Liver (tissue), 9 donors: Measurements from ENCODE around the gene HDLBP. TPM values are rescaled to one million over a fixed set of nuclear protein-coding genes. Genes with fewer than 3 reads are reported as not detected.

ENCODE experiments used
- DNase-seq: peaks from one replicate; pipeline ENCODE4 v3.0.0-alpha.2; 2017; ENCODE audit warnings: low spot score
- H3K27ac ChIP-seq, 2 donors: one replicate each; pipeline ENCODE4 v1.7.0; 2013; ENCODE audit warnings: inconsistent platforms in 2 of 2, low read length in 2 of 2, control low read depth in 1 of 2, low read depth in 1 of 2, mild to moderate bottlenecking in 1 of 2
- H3K27me3 ChIP-seq, 4 donors: one replicate each; pipeline versions ENCODE4 v1.6.1 to v1.7.0; 2013; ENCODE audit warnings: low read length in 3 of 4, inconsistent platforms in 1 of 4, mild to moderate bottlenecking in 1 of 4, moderate library complexity in 1 of 4; ENCODE audit not compliant: control insufficient read depth in 4 of 4, insufficient read depth in 4 of 4
- H3K36me3 ChIP-seq, 4 donors: one replicate each; pipeline versions ENCODE4 v1.6.1 to v1.7.0; 2013; ENCODE audit warnings: low read length in 3 of 4, mild to moderate bottlenecking in 3 of 4, low read depth in 1 of 4, moderate library complexity in 1 of 4; ENCODE audit not compliant: control insufficient read depth in 4 of 4, insufficient read depth in 3 of 4
- H3K4me1 ChIP-seq, 4 donors: one replicate each; pipeline versions ENCODE4 v1.6.1 to v1.7.0; 2013; ENCODE audit warnings: low read length in 3 of 4, mild to moderate bottlenecking in 3 of 4, moderate library complexity in 1 of 4; ENCODE audit not compliant: control insufficient read depth in 4 of 4, insufficient read depth in 4 of 4
- H3K4me3 ChIP-seq, 3 donors: one replicate each; pipeline versions ENCODE4 v1.6.1 to v1.7.0; 2013; ENCODE audit warnings: low read length in 3 of 3, control low read depth in 1 of 3, low read depth in 1 of 3, mild to moderate bottlenecking in 1 of 3
- H3K9ac ChIP-seq, 2 donors: one replicate each; pipeline ENCODE4 v1.7.0; 2013; ENCODE audit warnings: low read length in 2 of 2, mild to moderate bottlenecking in 2 of 2, moderate library complexity in 2 of 2, control low read depth in 1 of 2, low read depth in 1 of 2
- H3K9me3 ChIP-seq, 4 donors: one replicate each; pipeline versions ENCODE4 v1.6.1 to v1.7.0; 2013; ENCODE audit warnings: low read length in 3 of 4; ENCODE audit not compliant: control insufficient read depth in 4 of 4
- ATF3 ChIP-seq: IDR thresholded peaks from 2 replicates; pipeline ENCODE4 v1.6.1; 2016; ENCODE audit warnings: antibody characterized with exemption
- CTCF ChIP-seq: fragments of 150-350 bp; IDR thresholded peaks from 2 replicates; pipeline ENCODE4 v1.5.1; 2017; ENCODE audit warnings: improper control_type of control experiment, low read depth, low read length; ENCODE audit not compliant: missing input control
- EGR1 ChIP-seq, 2 donors: IDR thresholded peaks; 2 replicates each; pipeline ENCODE4 v1.6.1; 2016 to 2018; ENCODE audit warnings: antibody characterized with exemption in 2 of 2, low read depth in 2 of 2
- FOXA1 ChIP-seq: IDR thresholded peaks from 2 replicates; pipeline ENCODE4 v1.6.1; 2016; ENCODE audit warnings: antibody characterized with exemption
- FOXA2 ChIP-seq: IDR thresholded peaks from 2 replicates; pipeline ENCODE4 v1.6.1; 2016; ENCODE audit warnings: antibody characterized with exemption
- GABPA ChIP-seq, 2 donors: IDR thresholded peaks in 1 of 2; conservative IDR thresholded peaks in 1 of 2; 2 replicates each; pipeline ENCODE4 v1.6.1; 2016; ENCODE audit warnings: antibody characterized with exemption in 2 of 2, mild to moderate bottlenecking in 1 of 2, moderate library complexity in 1 of 2
- HNF4A ChIP-seq, 2 donors: conservative IDR thresholded peaks; 2 replicates each; pipeline ENCODE4 v1.6.1; 2016; ENCODE audit warnings: antibody characterized with exemption in 2 of 2, mild to moderate bottlenecking in 2 of 2
- HNF4G ChIP-seq: IDR thresholded peaks from 2 replicates; pipeline ENCODE4 v1.6.1; 2016; ENCODE audit warnings: antibody characterized with exemption
- JUND ChIP-seq, 2 donors: IDR thresholded peaks; 2 replicates each; pipeline ENCODE4 v1.6.1; 2016; ENCODE audit warnings: antibody characterized with exemption in 2 of 2
- MAX ChIP-seq: IDR thresholded peaks from 2 replicates; pipeline ENCODE4 v1.6.1; 2016; ENCODE audit warnings: antibody characterized with exemption
- NR2F2 ChIP-seq: IDR thresholded peaks from 2 replicates; pipeline ENCODE4 v1.6.1; 2016; ENCODE audit warnings: antibody characterized with exemption
- RAD21 ChIP-seq, 2 donors: IDR thresholded peaks; 2 replicates each; pipeline ENCODE4 v1.6.1; 2016; ENCODE audit warnings: antibody characterized with exemption in 2 of 2, mild to moderate bottlenecking in 2 of 2
- REST ChIP-seq: IDR thresholded peaks from 2 replicates; pipeline ENCODE4 v1.6.1; 2016; ENCODE audit warnings: antibody characterized with exemption, mild to moderate bottlenecking
- RXRA ChIP-seq, 2 donors: IDR thresholded peaks; 2 replicates each; pipeline ENCODE4 v1.6.1; 2017 to 2018; ENCODE audit warnings: antibody characterized with exemption in 2 of 2, mild to moderate bottlenecking in 1 of 2
- SP1 ChIP-seq: IDR thresholded peaks from 2 replicates; pipeline ENCODE4 v1.6.1; 2018; ENCODE audit warnings: antibody characterized with exemption, mild to moderate bottlenecking
- TAF1 ChIP-seq: conservative IDR thresholded peaks from 2 replicates; pipeline ENCODE4 v1.6.1; 2016; ENCODE audit warnings: antibody characterized with exemption, mild to moderate bottlenecking
- YY1 ChIP-seq: IDR thresholded peaks from 2 replicates; pipeline ENCODE4 v1.6.1; 2016; ENCODE audit warnings: antibody characterized with exemption, mild to moderate bottlenecking
- ZBTB33 ChIP-seq: IDR thresholded peaks from 2 replicates; pipeline ENCODE4 v1.6.1; 2016; ENCODE audit warnings: antibody characterized with exemption
- WGBS: extraction: QIAGEN DNeasy Blood & Tissue Kit; methylation state at CpG from one replicate; pipeline ENCODE4 v1.1.7; 2013; 5-methylcytosine and 5-hydroxymethylcytosine counted together
- polyA plus RNA-seq, 2 donors: library from polyadenylated mRNA; stranded (reverse) in 1 of 2; unstranded in 1 of 2; fragments of 200-250 nt in 1 of 2; fragments of >200 nt in 1 of 2; fragmentation: Nextera tagmentation in 1 of 2; extraction: Ambion mirVana in 1 of 2; gene quantifications; one replicate each; pipeline versions ENCODE4 v1.2.1 to v1.2.3, GENCODE V29; 2013 to 2015
- total RNA-seq, 2 donors: library from RNA; depleted of rRNA; stranded (reverse); fragments of >200 nt; gene quantifications; one replicate each; pipeline ENCODE4 v1.2.3, GENCODE V29; 2014
- donor health status: healthy.
- donor health status: healthy.
- donor health status: healthy.
- donor health status: healthy.
- donor health status: healthy.

The HDLBP gene
- total and polyA plus RNA-seq, 4 donors, result 219 to 580 (median 258) TPM

- no peak for DNase-seq
- H3K9ac ChIP-seq, result no peak overlapping the region
- H3K36me3 ChIP-seq, result no peaks in the 10 kb centered on the region
- H3K9me3 ChIP-seq, result no peaks in the 10 kb centered on the region
- H3K27ac ChIP-seq, result no peak overlapping the region
- WGBS, result 89% methylated on average over 42 of the region's 42 CpGs
- H3K4me1 ChIP-seq, result no peaks in the 10 kb centered on the region
- no peak overlapping the region for H3K4me3 ChIP-seq
- TF ChIP-seq CTCF, result no peak
- no peak for TF ChIP-seq FOXA1
- TF ChIP-seq FOXA2, result no peak
- no peak for TF ChIP-seq GABPA (IDR thresholded peaks at IDR 0.05 in 1 of 2, conservative IDR thresholded peaks at IDR 0.05 in 1 of 2)
- no peak for TF ChIP-seq HNF4G
- no peak for TF ChIP-seq YY1
- TF ChIP-seq ZBTB33, result no peak
- TF ChIP-seq HNF4A (conservative IDR thresholded peaks at IDR 0.05), result no peak
- TF ChIP-seq MAX, result no peak
- no peak for TF ChIP-seq RAD21 (IDR thresholded peaks at IDR 0.05)
- no peak for TF ChIP-seq ATF3
- TF ChIP-seq TAF1, result no peak
- TF ChIP-seq REST, result no peak
- no peak for TF ChIP-seq EGR1 (IDR thresholded peaks at IDR 0.05; ENCODE audit: low read depth in 2 of 2)
- TF ChIP-seq SP1, result no peak
- TF ChIP-seq JUND (IDR thresholded peaks at IDR 0.05), result no peak
- TF ChIP-seq NR2F2, result no peak
- no peak for TF ChIP-seq RXRA (IDR thresholded peaks at IDR 0.05)
- no peaks in the 10 kb centered on the region for H3K27me3 ChIP-seq
Measured at GRCh38 chr2:241199897-241200821, 115.3 kb downstream of the HDLBP start.
